ENCODE measurements around the gene FGF6.

GRCh38 chr12:4421590-4422031 lies 24.0 kb downstream of the FGF6 start:
- TF ChIP-seq CTCF (IDR thresholded peaks at IDR 0.05; ENCODE audit: poor library complexity) (peak; percentile 62), EZH2 (IDR thresholded peaks at IDR 0.05; ENCODE audit: borderline replicate concordance) (no peak)
